H1 (cell line): Measurements from ENCODE around the gene RMDN3.

ENCODE experiments used
- CHD1 ChIP-seq: IDR thresholded peaks from 2 replicates; pipeline ENCODE4 v1.6.1; 2012; ENCODE audit warnings: low read depth, low read length, improper control_type of control experiment
- CTCF ChIP-seq, 3 experiments: IDR thresholded peaks; 1 replicate in 2 of 3; 2 replicates in 1 of 3; pipeline versions ENCODE4 v1.5.1 to v1.6.1; 2011; ENCODE audit warnings: low read length in 3 of 3, mild to moderate bottlenecking in 3 of 3, inconsistent platforms in 2 of 3, low read depth in 1 of 3, moderate library complexity in 1 of 3; ENCODE audit not compliant: insufficient read depth in 1 of 3; ENCODE audit errors: control extremely low read depth in 1 of 3
- JUND ChIP-seq: IDR thresholded peaks from 2 replicates; pipeline ENCODE4 v1.6.1; 2011; ENCODE audit warnings: mild to moderate bottlenecking, improper control_type of control experiment, low read length
- KDM5A ChIP-seq: fragments of 200-600 bp; IDR thresholded peaks from 2 replicates; pipeline ENCODE4 v1.7.1; 2012; ENCODE audit warnings: mild to moderate bottlenecking, low read length, inconsistent platforms, mixed read lengths
- POLR2A ChIP-seq, 2 experiments: IDR thresholded peaks; 1 replicate in 1 of 2; 2 replicates in 1 of 2; pipeline ENCODE4 v1.6.1; 2011; ENCODE audit warnings: low read depth in 2 of 2, low read length in 2 of 2, mild to moderate bottlenecking in 2 of 2; ENCODE audit errors: control extremely low read depth in 1 of 2

DNA sequence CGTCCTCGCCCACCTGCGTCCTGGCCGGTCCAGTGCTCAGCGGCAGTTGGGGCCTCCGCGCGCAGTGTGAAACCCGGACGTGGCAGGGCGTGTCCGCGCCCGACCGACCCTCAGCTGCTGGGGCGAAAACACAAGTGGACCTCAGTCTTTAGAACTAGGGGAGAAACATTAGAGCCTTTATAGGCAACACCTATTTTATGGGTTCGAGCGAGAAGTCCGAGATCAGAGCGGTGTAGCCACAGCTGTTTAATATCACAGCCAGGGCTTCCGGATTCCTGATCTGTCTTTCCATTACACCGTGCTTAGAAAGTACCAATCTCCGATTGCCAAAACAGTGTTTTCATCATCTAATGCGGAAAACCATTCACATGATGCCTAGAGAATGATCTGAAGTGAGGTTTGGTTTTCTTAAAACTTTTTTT is 59.6 kb downstream of the RMDN3 start:
- no peak for TF ChIP-seq KDM5A
- TF ChIP-seq POLR2A (IDR thresholded peaks at IDR 0.05; ENCODE audit: control extremely low read depth in 1 of 2, low read depth in 2 of 2, low read length in 2 of 2) = no peak; a peak in 1 of 3 replicates
- no peak for TF ChIP-seq CHD1
- no peak for TF ChIP-seq JUND
- no peak for TF ChIP-seq CTCF (IDR thresholded peaks at IDR 0.05; ENCODE audit: control extremely low read depth in 1 of 3, insufficient read depth in 1 of 3, low read depth in 1 of 3, low read length in 3 of 3)
